HCT116 (cell line): ENCODE data around the gene CHST15. TPM values are rescaled to one million over a fixed set of nuclear protein-coding genes. Genes with fewer than 3 reads are reported as not detected.

ENCODE experiments used
- ATAC-seq: fragments of 200-7000 bp; cut with Tn5 transposase; 2 replicates; pipeline ENCODE4 v1.9.1; 2020; ENCODE audit warnings: mild to moderate bottlenecking, moderate library complexity
- BruUV-seq: library from RNA; stranded (reverse); fragments of 400-500 nt; replicated peaks from 2 replicates; lab custom pipeline; 2021; lab: Mats Ljungman, UMichigan
- CTCF ChIA-PET: fragments of 300-600 bp; sonication (Branson Sonifier 250); formaldehyde crosslinking; loops from one replicate; lab custom pipeline; 2021; ENCODE audit warnings: antibody characterized with exemption; lab: Charles Lee
- POLR2A ChIA-PET: fragments of 300-600, 350-600 bp; sonication (Branson Sonifier 250); formaldehyde crosslinking; loops from one replicate; lab custom pipeline; 2021; ENCODE audit warnings: antibody characterized with exemption; lab: Charles Lee
- RAD21 ChIA-PET, 2 experiments: fragments of 300-600 bp; sonication (Branson Sonifier 250); formaldehyde crosslinking; loops; one replicate each; lab custom pipeline; 2023; ENCODE audit warnings: low total read pairs in 2 of 2; ENCODE audit not compliant: uncharacterized antibody in 2 of 2, unreplicated experiment in 2 of 2, low non-redundant PET in 1 of 2; lab: Charles Lee
- DNase-seq: peaks from one replicate; pipeline ENCODE4 v3.0.0-alpha.2; 2010; ENCODE audit warnings: low read depth, low spot score
- H2AFZ ChIP-seq: fragments of 200-600 bp; shearing (Covaris generic), sonication (generic); 2 replicates; pipeline ENCODE4 v1.6.1; 2017; ENCODE audit warnings: low read depth, mixed run types, mixed read lengths, antibody characterized with exemption, low read length; ENCODE audit not compliant: poor library complexity, severe bottlenecking
- H3K27ac ChIP-seq: 2 replicates; pipeline ENCODE4 v1.5.1; 2012; ENCODE audit warnings: low read depth, low read length
- H3K27me3 ChIP-seq: fragments of 200-600 bp; sonication (generic); 2 replicates; pipeline ENCODE4 v1.6.1; 2016; ENCODE audit warnings: mixed run types, low read length, mixed read lengths; ENCODE audit not compliant: insufficient read depth
- H3K36me3 ChIP-seq, 2 experiments: fragments of 200-500 bp in 1 of 2; fragments of 200-600 bp in 1 of 2; sonication (Bioruptor generic) in 1 of 2; sonication (generic) in 1 of 2; 2 replicates each; pipeline versions ENCODE4 v1.5.1 to v1.6.1; 2014 to 2016; ENCODE audit warnings: low read length in 2 of 2, inconsistent platforms in 1 of 2, mixed read lengths in 1 of 2, mixed run types in 1 of 2; ENCODE audit not compliant: insufficient read depth in 2 of 2, control insufficient read depth in 1 of 2
- H3K4me1 ChIP-seq, 2 experiments: fragments of 200-600 bp in 1 of 2; sonication (generic) in 1 of 2; 2 replicates each; pipeline versions ENCODE4 v1.5.1 to v1.6.1; 2012 to 2017; ENCODE audit warnings: low read length in 2 of 2, inconsistent platforms in 1 of 2, mild to moderate bottlenecking in 1 of 2, mixed read lengths in 1 of 2, mixed run types in 1 of 2, moderate library complexity in 1 of 2; ENCODE audit not compliant: insufficient read depth in 2 of 2, control insufficient read depth in 1 of 2
- H3K4me2 ChIP-seq: fragments of 200-600 bp; sonication (generic); 2 replicates; pipeline ENCODE4 v1.6.1; 2017; ENCODE audit warnings: mixed run types, low read length, mixed read lengths
- H3K4me3 ChIP-seq, 2 experiments: fragments of 200-600 bp in 1 of 2; sonication (generic) in 1 of 2; replicated peaks in 1 of 2; 2 replicates each; pipeline ENCODE4 v1.5.1; 2011 to 2016; ENCODE audit warnings: low read length in 2 of 2, control low read depth in 1 of 2, low read depth in 1 of 2, mild to moderate bottlenecking in 1 of 2, mixed read lengths in 1 of 2, mixed run types in 1 of 2
- H3K79me2 ChIP-seq: fragments of 200-600 bp; sonication (generic); 2 replicates; pipeline ENCODE4 v1.6.1; 2017; ENCODE audit warnings: mild to moderate bottlenecking, mixed run types, low read length, moderate library complexity, mixed read lengths; ENCODE audit not compliant: insufficient read depth
- H3K9ac ChIP-seq: fragments of 200-600 bp; sonication (generic); 2 replicates; pipeline ENCODE4 v1.6.1; 2016; ENCODE audit warnings: low read length, mixed read lengths
- H3K9me2 ChIP-seq: fragments of 200-600 bp; sonication (generic), shearing (Covaris generic); 2 replicates; pipeline ENCODE4 v1.6.1; 2017; ENCODE audit warnings: mixed run types, mild to moderate bottlenecking, moderate library complexity; ENCODE audit not compliant: insufficient read depth
- H3K9me3 ChIP-seq, 2 experiments: fragments of 200-500 bp in 1 of 2; fragments of 200-600 bp in 1 of 2; sonication (Bioruptor generic) in 1 of 2; sonication (generic) in 1 of 2; 2 replicates each; pipeline ENCODE4 v1.6.1; 2014 to 2017; ENCODE audit warnings: low read length in 2 of 2, mixed read lengths in 2 of 2, inconsistent platforms in 1 of 2, low read depth in 1 of 2, mild to moderate bottlenecking in 1 of 2, mixed run types in 1 of 2, moderate library complexity in 1 of 2; ENCODE audit not compliant: control insufficient read depth in 1 of 2, insufficient read depth in 1 of 2
- H4K20me1 ChIP-seq: fragments of 200-600 bp; sonication (generic), shearing (Covaris generic); 2 replicates; pipeline ENCODE4 v1.6.1; 2017; ENCODE audit warnings: mixed run types, mild to moderate bottlenecking, moderate library complexity; ENCODE audit not compliant: insufficient read depth
- CBX3 ChIP-seq: IDR thresholded peaks from 2 replicates; pipeline ENCODE4 v1.6.1; 2012; ENCODE audit warnings: low read depth
- CEBPB ChIP-seq: IDR thresholded peaks from 2 replicates; pipeline ENCODE4 v1.6.1; 2012; ENCODE audit warnings: low read depth
- EZH2 ChIP-seq: fragments of 200-600 bp; sonication (generic); IDR thresholded peaks from 2 replicates; pipeline ENCODE4 v1.6.1; 2017; ENCODE audit warnings: antibody characterized with exemption, mixed run types
- EZH2phosphoT487 ChIP-seq: fragments of 200-600 bp; IDR thresholded peaks from 2 replicates; pipeline ENCODE4 v1.6.1; 2018; ENCODE audit warnings: antibody characterized with exemption, borderline replicate concordance
- FOSL1 ChIP-seq: IDR thresholded peaks from 2 replicates; pipeline ENCODE4 v1.6.1; 2012; ENCODE audit warnings: low read depth
- SIN3A ChIP-seq: IDR thresholded peaks from 2 replicates; pipeline ENCODE4 v1.6.1; 2012; ENCODE audit warnings: low read depth
- SP1 ChIP-seq: IDR thresholded peaks from 2 replicates; pipeline ENCODE4 v1.6.1; 2012; ENCODE audit warnings: low read depth
- TCF7L2 ChIP-seq: IDR thresholded peaks from 2 replicates; pipeline ENCODE4 v1.7.0; 2011; ENCODE audit warnings: borderline replicate concordance, inconsistent platforms; ENCODE audit not compliant: insufficient read depth, insufficient read length; ENCODE audit errors: extremely low read depth
- YY1 ChIP-seq: IDR thresholded peaks from 2 replicates; pipeline ENCODE4 v1.6.1; 2011; ENCODE audit warnings: low read length, low read depth, moderate library complexity, mild to moderate bottlenecking; ENCODE audit not compliant: insufficient replicate concordance; ENCODE audit errors: extremely low read depth
- intact Hi-C: fragments of 100-400 bp; cut with micrococcal nuclease; formaldehyde crosslinking; loops from 2 replicates; pipeline ENCODE4 v1.10.0; 2022
- total RNA-seq: library from RNA; stranded (reverse); gene quantifications from one replicate; pipeline ENCODE4 v1.2.1, GENCODE V29; 2021; ENCODE audit not compliant: unreplicated experiment
- TF ChIP-seq, protein P1 (sequence below): IDR thresholded peaks from 2 replicates; pipeline ENCODE4 v1.6.1; 2011; ENCODE audit warnings: mild to moderate bottlenecking, low read length, moderate library complexity; ENCODE audit not compliant: insufficient replicate concordance; ENCODE audit errors: extremely low read depth

The CHST15 gene
- total RNA-seq, 1 experiment from 2014 or later: 47.2 TPM

DNA sequence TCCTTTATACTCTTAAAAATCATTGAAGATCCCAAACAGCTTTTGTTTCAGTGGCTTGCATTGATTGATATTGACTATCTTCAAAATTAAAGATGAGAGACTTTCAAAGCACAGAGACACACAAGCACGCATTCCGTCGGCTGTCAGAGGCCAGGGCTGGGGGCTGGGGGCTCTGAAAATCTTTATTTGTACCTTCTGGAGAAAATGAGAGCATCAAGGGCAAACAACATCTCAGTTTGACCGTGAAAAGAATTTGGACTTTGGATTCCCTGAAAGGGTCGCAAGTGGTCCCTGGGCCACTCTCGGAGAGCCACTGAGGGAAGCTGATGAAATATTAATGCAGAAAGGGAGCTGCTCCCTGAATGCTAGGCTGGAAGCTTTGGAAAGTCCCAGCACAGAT lies 96.4 kb downstream of the CHST15 start:
- H2AFZ ChIP-seq: no peak overlapping the region
- BruUV-seq: no TSS peak
- no peaks in the 10 kb centered on the region for H3K36me3 ChIP-seq
- H3K4me2 ChIP-seq: no peak overlapping the region
- H3K27ac ChIP-seq: no peak overlapping the region
- TF ChIP-seq TCF7L2 (no peak), YY1 (no peak), CBX3 (no peak), SP1 (no peak), EZH2phosphoT487 (no peak), EZH2 (no peak), CEBPB (no peak), SIN3A (no peak), FOSL1 (no peak)
- TF ChIP-seq, protein P1, sequence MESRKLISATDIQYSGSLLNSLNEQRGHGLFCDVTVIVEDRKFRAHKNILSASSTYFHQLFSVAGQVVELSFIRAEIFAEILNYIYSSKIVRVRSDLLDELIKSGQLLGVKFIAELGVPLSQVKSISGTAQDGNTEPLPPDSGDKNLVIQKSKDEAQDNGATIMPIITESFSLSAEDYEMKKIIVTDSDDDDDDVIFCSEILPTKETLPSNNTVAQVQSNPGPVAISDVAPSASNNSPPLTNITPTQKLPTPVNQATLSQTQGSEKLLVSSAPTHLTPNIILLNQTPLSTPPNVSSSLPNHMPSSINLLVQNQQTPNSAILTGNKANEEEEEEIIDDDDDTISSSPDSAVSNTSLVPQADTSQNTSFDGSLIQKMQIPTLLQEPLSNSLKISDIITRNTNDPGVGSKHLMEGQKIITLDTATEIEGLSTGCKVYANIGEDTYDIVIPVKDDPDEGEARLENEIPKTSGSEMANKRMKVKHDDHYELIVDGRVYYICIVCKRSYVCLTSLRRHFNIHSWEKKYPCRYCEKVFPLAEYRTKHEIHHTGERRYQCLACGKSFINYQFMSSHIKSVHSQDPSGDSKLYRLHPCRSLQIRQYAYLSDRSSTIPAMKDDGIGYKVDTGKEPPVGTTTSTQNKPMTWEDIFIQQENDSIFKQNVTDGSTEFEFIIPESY: no peak
- TF ChIP-seq, all 23 proteins: peak for 0
- Histone ChIP-seq H3K4me1 (peaks cover 17 to 30% of the 10 kb centered on the region in 2 experiments), H3K4me3 (no peak overlapping the region), H4K20me1 (no peaks in the 10 kb centered on the region), H3K9me3 (no peaks in the 10 kb centered on the region), H3K79me2 (no peaks in the 10 kb centered on the region), H3K9ac (no peak overlapping the region), H3K27me3 (no peaks in the 10 kb centered on the region), H3K9me2 (no peaks in the 10 kb centered on the region)
- RAD21 ChIA-PET: interaction anchor here in 1 of 2 experiments (0.7 to 3.4 kb wide), 2 partner anchors 221 to 393 kb away, joined by 3 to 61 read pairs; no protein-coding TSS in a partner anchor
- DNase-seq: no peak
- CTCF ChIA-PET: interaction anchor here (1.2 to 5.5 kb wide), 8 partner anchors 17 to 407 kb away, joined by 3 to 269 read pairs (median 24); no protein-coding TSS in a partner anchor
- ATAC-seq: no peak
- intact Hi-C loops: loop anchor here (10.0 kb wide), 1 partner anchor 258 kb away; no protein-coding TSS in a partner anchor
- POLR2A ChIA-PET: no interaction called here
